Activated CD8-positive, alpha-beta memory T cell treated with anti-CD3 and anti-CD28 coated beads, Interleukin-2, amount 50 U/mL, for 1 hour (primary cell): ENCODE measurements around the gene ZACN.
"Not testable (repeated sequence)": the region's sequence is repeated elsewhere in the genome, so short reads cannot be mapped to it uniquely, and the experiment has no call there.

Source experiments
- DNase-seq: peaks from one replicate; pipeline ENCODE4 v3.0.0-alpha.2; 2020; ENCODE audit errors: extremely low read depth

Gene ZACN

GRCh38 chr17:76078860-76079534, at the start of gene ZACN:
TSS of gene ZACN (plus strand) at chr17:76079182. CDS start at chr17:76079265, 83 bp downstream.
- DNase-seq: no peak

- no peak for DNase-seq
Observed at GRCh38 chr17:76032073-76032779, 46.8 kb upstream of the ZACN start.

- no peak for DNase-seq
Observed at GRCh38 chr17:76032780-76033108, 46.2 kb upstream of the ZACN start.

- DNase-seq: no peak
Observed at GRCh38 chr17:76033139-76033538, 45.8 kb upstream of the ZACN start.

GRCh38 chr17:76034428-76035350, 44.3 kb upstream of the ZACN start:
- DNase-seq: no peak

- DNase-seq: no peak
Observed at GRCh38 chr17:76036497-76037261, 42.3 kb upstream of the ZACN start.

GRCh38 chr17:76038050-76038449, 40.9 kb upstream of the ZACN start:
- DNase-seq: no peak

- no peak for DNase-seq
Observed at GRCh38 chr17:76039121-76039520, 39.9 kb upstream of the ZACN start.

- no peak for DNase-seq
Observed at GRCh38 chr17:76040376-76040775, 38.6 kb upstream of the ZACN start.

- DNase-seq: not testable (repeated sequence)
Observed at GRCh38 chr17:76042868-76043267, 36.1 kb upstream of the ZACN start.

GRCh38 chr17:76044475-76045007, 34.4 kb upstream of the ZACN start:
- not testable (repeated sequence) for DNase-seq

GRCh38 chr17:76046064-76046463, 32.9 kb upstream of the ZACN start:
- DNase-seq: no peak

- DNase-seq: no peak
Observed at GRCh38 chr17:76048025-76048605, 30.9 kb upstream of the ZACN start.

GRCh38 chr17:76048711-76049110, 30.3 kb upstream of the ZACN start:
- DNase-seq: no peak

- no peak for DNase-seq
Observed at GRCh38 chr17:76049239-76049638, 29.7 kb upstream of the ZACN start.

- DNase-seq: no peak
Observed at GRCh38 chr17:76049836-76050537, 29.0 kb upstream of the ZACN start.

- no peak for DNase-seq
Observed at GRCh38 chr17:76050538-76051467, 28.2 kb upstream of the ZACN start.

GRCh38 chr17:76051561-76051960, 27.4 kb upstream of the ZACN start:
- no peak for DNase-seq
